Measurements from ENCODE around the gene TEPSIN. TPM values are rescaled to one million over a fixed set of nuclear protein-coding genes. Genes with fewer than 3 reads are reported as not detected.

TEPSIN gene
- total RNA-seq, result 100 to 1,000 TPM in 2 of 4 donors, 10 to 100 TPM in 2; 61.2 to 336 (median 121) TPM

DNA sequence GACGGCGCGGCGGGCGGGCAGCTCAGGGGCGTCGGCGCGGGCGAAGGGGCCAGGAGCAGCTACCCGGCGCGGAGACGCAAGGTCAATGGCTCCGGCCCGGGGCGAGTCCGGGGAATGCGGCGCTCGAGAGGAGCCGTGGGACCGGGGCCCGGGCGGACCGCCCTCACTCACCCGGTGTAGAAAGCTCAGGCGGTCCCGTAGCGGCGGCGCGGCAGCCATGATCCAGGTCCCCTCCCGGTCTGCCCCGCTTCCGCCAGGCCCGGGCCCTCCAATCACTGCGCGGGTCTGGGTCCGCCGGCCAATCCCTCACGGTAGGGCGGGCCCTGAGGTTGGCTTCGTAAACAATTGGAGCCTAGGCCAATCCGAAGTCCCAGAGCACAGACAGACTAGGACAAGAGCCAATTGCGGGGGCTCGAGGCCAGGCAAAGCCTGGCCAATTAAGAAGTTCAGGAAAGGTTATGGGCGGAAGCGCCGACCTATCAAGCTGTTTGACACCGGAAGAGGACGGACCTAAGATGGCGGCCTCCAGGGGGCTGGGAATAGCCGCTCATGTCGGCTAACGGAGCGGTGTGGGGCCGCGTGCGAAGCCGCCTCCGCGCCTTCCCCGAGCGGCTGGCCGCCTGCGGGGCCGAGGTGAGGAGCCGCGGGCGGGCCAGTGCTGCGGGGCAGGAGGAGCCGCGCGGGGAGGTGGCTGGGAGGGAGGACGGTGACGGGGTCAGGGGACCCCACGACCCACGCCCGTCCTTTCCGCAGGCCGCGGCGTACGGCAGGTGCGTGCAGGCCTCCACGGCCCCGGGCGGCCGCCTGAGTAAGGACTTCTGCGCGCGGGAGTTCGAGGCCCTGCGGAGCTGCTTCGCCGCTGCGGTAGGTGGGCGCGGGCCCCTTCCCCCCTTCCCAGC is at the start of gene TEPSIN, which contains the start of gene NDUFAF8:
TEPSIN (minus strand) TSS at position 241 of the 899 bp plus-strand sequence; CDS start at position 219, 22 bp downstream.
NDUFAF8 (plus strand) TSS at position 504 of the 899 bp plus-strand sequence; CDS start at position 550, 46 bp downstream.
- Histone ChIP-seq H3K4me3 (peak within 1 kb of the TSS; percentile 84 to 100 (median 98)), H3K36me3 (no peaks in the 10 kb centered on the region), H3K27me3 (no peaks in the 10 kb centered on the region), H3K9me3 (no peaks in the 10 kb centered on the region), H3K27ac (peak within 1 kb of the TSS; percentile 83 to 95 (median 90)), H3K4me1 (peaks cover 15 to 30% (median 25%) of the 10 kb centered on the region in 4 donors)
- TF ChIP-seq, protein P1, sequence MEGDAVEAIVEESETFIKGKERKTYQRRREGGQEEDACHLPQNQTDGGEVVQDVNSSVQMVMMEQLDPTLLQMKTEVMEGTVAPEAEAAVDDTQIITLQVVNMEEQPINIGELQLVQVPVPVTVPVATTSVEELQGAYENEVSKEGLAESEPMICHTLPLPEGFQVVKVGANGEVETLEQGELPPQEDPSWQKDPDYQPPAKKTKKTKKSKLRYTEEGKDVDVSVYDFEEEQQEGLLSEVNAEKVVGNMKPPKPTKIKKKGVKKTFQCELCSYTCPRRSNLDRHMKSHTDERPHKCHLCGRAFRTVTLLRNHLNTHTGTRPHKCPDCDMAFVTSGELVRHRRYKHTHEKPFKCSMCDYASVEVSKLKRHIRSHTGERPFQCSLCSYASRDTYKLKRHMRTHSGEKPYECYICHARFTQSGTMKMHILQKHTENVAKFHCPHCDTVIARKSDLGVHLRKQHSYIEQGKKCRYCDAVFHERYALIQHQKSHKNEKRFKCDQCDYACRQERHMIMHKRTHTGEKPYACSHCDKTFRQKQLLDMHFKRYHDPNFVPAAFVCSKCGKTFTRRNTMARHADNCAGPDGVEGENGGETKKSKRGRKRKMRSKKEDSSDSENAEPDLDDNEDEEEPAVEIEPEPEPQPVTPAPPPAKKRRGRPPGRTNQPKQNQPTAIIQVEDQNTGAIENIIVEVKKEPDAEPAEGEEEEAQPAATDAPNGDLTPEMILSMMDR (IDR thresholded peaks at IDR 0.05), result no peak
- peak; percentile 73 for TF ChIP-seq POLR2A (IDR thresholded peaks at IDR 0.05)
- TF ChIP-seq POLR2AphosphoS5 (IDR thresholded peaks at IDR 0.05), result peak in 2 of 3 donors; percentile 83 to 86
- in situ Hi-C loops (cut with MboI; ENCODE audit: low pct_ligation_motif_present in 1 of 4, low pct_unique_long_range_greater_than_20kb in 1 of 4, low sequenced_read_pairs in 3 of 4), result no loop called here
- intact Hi-C loops (cut with DNase I; ENCODE audit: low total_unique reads), result loop anchor here (10.0 kb wide), 1 partner anchor 56 kb away; the partner anchor contains the start of gene SLC38A10
- 0% methylated on average over 2 to 51 of the region's 100 CpGs for WGBS, 2 donors (ENCODE audit: low coverage in 1 of 2)
- DNase-seq, result peak; percentile 97

- peaks cover 0 to 13% (median 0%) of the 10 kb centered on the region in 4 donors for H3K36me3 ChIP-seq
- WGBS, 2 donors (ENCODE audit: low coverage in 1 of 2), result 88% methylated on average over 16 of the region's 16 CpGs; no CpG with 5 or more reads in 1 of the 2 donors
- H3K27ac ChIP-seq, result peak overlapping the region in 1 of 4 donors; percentile 19
- in situ Hi-C loops (cut with MboI; ENCODE audit: low pct_ligation_motif_present in 1 of 4, low pct_unique_long_range_greater_than_20kb in 1 of 4, low sequenced_read_pairs in 3 of 4) (loop anchor here in 2 of 4 donors (25.0 kb wide), 2 partner anchors 99 to 199 kb away; partner anchors contain the start of gene BAHCC1 (in 1 of the 2)), intact Hi-C loops (cut with DNase I; ENCODE audit: low total_unique reads) (no loop called here)
- no peaks in the 10 kb centered on the region for H3K9me3 ChIP-seq
- no peak overlapping the region for H3K4me3 ChIP-seq
- no peak for DNase-seq
- H3K4me1 ChIP-seq, result peaks cover 8 to 38% (median 16%) of the 10 kb centered on the region in 4 donors
- H3K27me3 ChIP-seq, result no peaks in the 10 kb centered on the region
- TF ChIP-seq EP300 (IDR thresholded peaks at IDR 0.05; ENCODE audit: low read depth) (no peak), POLR2AphosphoS5 (IDR thresholded peaks at IDR 0.05) (no peak), POLR2A (IDR thresholded peaks at IDR 0.05) (no peak)
- TF ChIP-seq, protein P1 (IDR thresholded peaks at IDR 0.05), result no peak
Observed at GRCh38 chr17:81287741-81288430, 49.0 kb upstream of the TEPSIN start.

DNA sequence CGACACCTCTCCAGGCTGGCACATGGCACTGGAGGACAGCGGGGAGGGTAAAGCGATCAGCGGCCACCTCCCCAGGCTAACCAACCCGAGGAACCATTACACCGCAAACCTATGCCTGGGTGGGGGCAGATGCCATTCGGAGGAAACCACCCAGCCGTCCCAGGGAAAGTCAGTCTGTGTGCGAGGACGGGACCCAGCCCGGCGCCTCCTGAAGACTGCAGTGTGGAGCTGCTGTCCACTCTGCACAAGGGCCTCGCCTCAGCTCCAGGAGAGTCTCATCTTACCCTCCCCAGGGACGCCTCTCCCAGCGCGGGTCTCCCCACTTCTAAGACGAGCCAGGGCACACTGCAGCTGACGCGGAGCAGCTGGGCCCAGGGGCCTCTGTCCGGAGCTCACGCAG is 48.3 kb upstream of the TEPSIN start:
- peaks cover 7 to 31% (median 11%) of the 10 kb centered on the region in 4 donors for H3K4me1 ChIP-seq
- no peak for DNase-seq
- H3K27me3 ChIP-seq, result no peaks in the 10 kb centered on the region
- H3K27ac ChIP-seq, result no peak overlapping the region
- H3K4me3 ChIP-seq, result no peak overlapping the region
- H3K9me3 ChIP-seq, result no peaks in the 10 kb centered on the region
- in situ Hi-C loops (cut with MboI; ENCODE audit: low pct_ligation_motif_present in 1 of 4, low pct_unique_long_range_greater_than_20kb in 1 of 4, low sequenced_read_pairs in 3 of 4) (loop anchor here in 2 of 4 donors (25.0 kb wide), 2 partner anchors 100 to 200 kb away; partner anchors contain the start of gene BAHCC1 (in 1 of the 2)), intact Hi-C loops (cut with DNase I; ENCODE audit: low total_unique reads) (no loop called here)
- TF ChIP-seq POLR2A (IDR thresholded peaks at IDR 0.05) (no peak), POLR2AphosphoS5 (IDR thresholded peaks at IDR 0.05) (no peak), EP300 (IDR thresholded peaks at IDR 0.05; ENCODE audit: low read depth) (no peak)
- TF ChIP-seq, protein P1 (IDR thresholded peaks at IDR 0.05), result no peak
- WGBS, 2 donors (ENCODE audit: low coverage in 1 of 2), result 84% methylated on average over 21 of the region's 21 CpGs; no CpG with 5 or more reads in 1 of the 2 donors
- peaks cover 0 to 13% (median 0%) of the 10 kb centered on the region in 4 donors for H3K36me3 ChIP-seq

All from transverse colon (tissue), 4 donors.